ENCODE results near the gene EPHA3.

DNA sequence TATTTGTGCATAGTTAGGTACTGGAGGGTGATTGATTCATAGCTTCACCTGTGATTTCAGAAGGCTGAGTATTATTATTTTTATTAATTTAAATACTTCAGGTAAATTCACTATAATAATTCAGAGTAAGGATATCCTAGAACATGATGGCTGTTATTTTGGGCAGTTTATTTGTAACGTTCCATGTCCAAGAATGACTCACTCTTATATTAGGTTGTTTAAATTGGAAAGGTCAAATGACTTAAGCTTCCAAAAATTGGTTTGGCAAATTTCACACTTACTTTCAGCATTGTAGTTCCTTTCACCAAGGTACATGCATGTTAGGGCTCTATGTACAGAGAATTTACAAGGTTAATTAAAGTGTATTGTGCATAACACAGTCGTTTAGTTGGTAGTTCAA lies 120.2 kb downstream of the EPHA3 start:
- TF ChIP-seq GATA2 (IDR thresholded peaks at IDR 0.05; ENCODE audit: low read depth, low read length) (no peak), GATA3 (IDR thresholded peaks at IDR 0.05; ENCODE audit: low read depth, low read length) (no peak)

Data from SH-SY5Y (cell line).